ENCODE measurements around the gene SHC4. TPM values are rescaled to one million over a fixed set of nuclear protein-coding genes. Genes with fewer than 3 reads are reported as not detected.
A peak's percentile ranks its signal among the peaks of the same experiment; 100 is the strongest.

Gene SHC4
- total and polyA plus RNA-seq, 9 of the 15 experiments (the other 6 are each of a cell fraction or from before 2014, with no cell fraction given) = 0.43 to 1.2 (median 0.67) TPM

DNA sequence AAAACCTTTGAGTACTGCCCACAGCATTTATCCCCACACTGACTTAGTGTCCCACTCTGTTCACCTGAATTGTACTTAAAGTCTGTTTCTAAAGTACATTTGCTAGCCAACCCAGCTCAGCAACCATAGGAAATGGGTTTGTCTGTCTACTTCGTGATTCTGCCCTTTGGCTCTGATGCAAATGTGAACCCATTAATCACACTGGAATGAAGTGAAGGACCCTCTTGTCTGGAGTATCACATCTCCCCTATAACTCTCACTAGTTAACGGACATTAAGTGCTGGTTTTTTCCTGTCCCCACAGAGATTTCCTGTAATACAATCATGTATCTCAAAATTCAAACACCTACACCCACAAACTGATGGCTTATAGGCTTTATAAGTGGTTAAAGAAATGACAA is 65.3 kb downstream of the SHC4 start:
- FAIRE-seq = no peak
- BruUV-seq (replicated peaks) = no TSS peak
- Histone ChIP-seq H3K9me1 (ENCODE audit: control insufficient read depth, insufficient read depth, low read length) (no peaks in the 10 kb centered on the region), H3K4me2 (ENCODE audit: insufficient read depth, low read length) (peak overlapping the region; percentile 49; the same call in 1 of the 2 replicates), H3K79me2 (ENCODE audit: control insufficient read depth, insufficient read depth, low read length) (no peaks in the 10 kb centered on the region), H3K9ac (ENCODE audit: insufficient read depth in 1 of 2, low read depth in 2 of 2, low read length in 2 of 2) (no peak overlapping the region), H3K36me3 (ENCODE audit: control insufficient read depth, insufficient read depth, low read length) (no peaks in the 10 kb centered on the region), H2AFZ (ENCODE audit: low read depth, low read length) (peak overlapping the region; percentile 91), H3K4me3 (no peak overlapping the region), H3K9me3 (replicated peaks; ENCODE audit: control insufficient read depth, insufficient read depth, low read depth, low read length) (no peaks in the 10 kb centered on the region), H3K4me1 (replicated peaks in 1 of 2; ENCODE audit: control insufficient read depth in 2 of 2, insufficient read depth in 2 of 2, low read length in 2 of 2) (peaks cover 5 to 12% of the 10 kb centered on the region in 2 experiments; a peak in 4 of 5 replicates), H3K27me3 (ENCODE audit: control insufficient read depth in 2 of 2, insufficient read depth in 2 of 2, low read length in 2 of 2) (no peaks in the 10 kb centered on the region), H3K27ac (ENCODE audit: extremely low read depth, low read depth, low read length) (no peak overlapping the region), H4K20me1 (replicated peaks; ENCODE audit: control insufficient read depth, insufficient read depth, low read length) (no peaks in the 10 kb centered on the region)
- 57% methylated on average over 2 of the region's 2 CpGs for WGBS (ENCODE audit: insufficient coverage, low coverage, missing lambda C conversion rate)
- CTCF ChIA-PET (ENCODE audit: low intra/inter-chr PET ratio) = no interaction called here
- DNase-seq (ENCODE audit: extremely low read depth in 1 of 4, low spot score in 3 of 4) = no peak
- in situ Hi-C loops (cut with MboI) = no loop called here
- POLR2A ChIA-PET = interaction anchor here (0.6 kb wide), 1 partner anchor 229 kb away, joined by 3 read pairs; no protein-coding TSS in a partner anchor
- TF ChIP-seq ZHX1 (conservative IDR thresholded peaks at IDR 0.05; ENCODE audit: low read length) (no peak), ZBTB7A (IDR thresholded peaks at IDR 0.05; ENCODE audit: borderline replicate concordance, control insufficient read depth, low read depth, low read length) (no peak), TAF15 (IDR thresholded peaks at IDR 0.05; ENCODE audit: low read depth, low read length) (no peak), SMAD1 (IDR thresholded peaks at IDR 0.05; ENCODE audit: low read depth, low read length, partially characterized antibody) (no peak), HMG20A (CRISPR knock-in tag; conservative IDR thresholded peaks at IDR 0.05) (no peak), GATAD2A (IDR thresholded peaks at IDR 0.05) (no peak), NFATC3 (IDR thresholded peaks at IDR 0.05) (no peak), ZNF165 (CRISPR knock-in tag; IDR thresholded peaks at IDR 0.05; ENCODE audit: borderline replicate concordance) (no peak), PYGO2 (tag; IDR thresholded peaks at IDR 0.05) (no peak)
- TF ChIP-seq, protein P1, sequence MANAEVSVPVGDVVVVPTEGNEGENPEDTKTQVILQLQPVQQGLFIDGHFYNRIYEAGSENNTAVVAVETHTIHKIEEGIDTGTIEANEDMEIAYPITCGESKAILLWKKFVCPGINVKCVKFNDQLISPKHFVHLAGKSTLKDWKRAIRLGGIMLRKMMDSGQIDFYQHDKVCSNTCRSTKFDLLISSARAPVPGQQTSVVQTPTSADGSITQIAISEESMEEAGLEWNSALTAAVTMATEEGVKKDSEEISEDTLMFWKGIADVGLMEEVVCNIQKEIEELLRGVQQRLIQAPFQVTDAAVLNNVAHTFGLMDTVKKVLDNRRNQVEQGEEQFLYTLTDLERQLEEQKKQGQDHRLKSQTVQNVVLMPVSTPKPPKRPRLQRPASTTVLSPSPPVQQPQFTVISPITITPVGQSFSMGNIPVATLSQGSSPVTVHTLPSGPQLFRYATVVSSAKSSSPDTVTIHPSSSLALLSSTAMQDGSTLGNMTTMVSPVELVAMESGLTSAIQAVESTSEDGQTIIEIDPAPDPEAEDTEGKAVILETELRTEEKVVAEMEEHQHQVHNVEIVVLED (CRISPR knock-in tag; IDR thresholded peaks at IDR 0.05) = no peak
- no peak; the same call in 2 of the 3 replicates for ATAC-seq
- intact Hi-C loops (cut with micrococcal nuclease) = no loop called here

Measured in K562 (cell line).